Nephron (organoid): ENCODE data around the gene TBR1.

Experiments used
- H3K27ac Mint-ChIP-seq, 3 experiments: 2 replicates each; pipeline ENCODE4 v1.8.0; 2020; ENCODE audit warnings: mixed read lengths in 3 of 3, mild to moderate bottlenecking in 2 of 3, moderate library complexity in 1 of 3
- H3K27me3 Mint-ChIP-seq: 2 replicates; pipeline ENCODE4 v1.8.0; 2021; ENCODE audit warnings: low read depth, mild to moderate bottlenecking, moderate library complexity, mixed read lengths
- H3K36me3 Mint-ChIP-seq: 2 replicates; pipeline ENCODE4 v1.8.0; 2020; ENCODE audit warnings: low read depth, mixed read lengths
- H3K4me1 Mint-ChIP-seq: 2 replicates; pipeline ENCODE4 v1.8.0; 2020; ENCODE audit warnings: mixed read lengths
- H3K4me3 Mint-ChIP-seq, 3 experiments: 2 replicates each; pipeline ENCODE4 v1.8.0; 2020; ENCODE audit warnings: mild to moderate bottlenecking in 3 of 3, mixed read lengths in 3 of 3, moderate library complexity in 2 of 3
- H3K9me3 Mint-ChIP-seq: 2 replicates; pipeline ENCODE4 v1.8.0; 2020; ENCODE audit warnings: mixed read lengths
- CTCF ChIP-seq, 3 experiments: fragments of 200-600 bp; sonication (generic); IDR thresholded peaks; one replicate each; pipeline ENCODE4 v1.5.0; 2021; ENCODE audit warnings: antibody characterized with exemption in 3 of 3; ENCODE audit not compliant: unreplicated experiment in 3 of 3

Gene TBR1

GRCh38 chr2:161388146-161388779, 27.8 kb upstream of the TBR1 start:
- Mint-ChIP-seq H3K27ac (no peak overlapping the region), H3K4me3 (no peak overlapping the region), H3K9me3 (no peaks in the 10 kb centered on the region), H3K4me1 (no peaks in the 10 kb centered on the region), H3K27me3 (no peaks in the 10 kb centered on the region), H3K36me3 (peaks cover 16% of the 10 kb centered on the region)
- no peak for TF ChIP-seq CTCF (IDR thresholded peaks at IDR 0.05; ENCODE audit: unreplicated experiment in 3 of 3)

- no peak overlapping the region for H3K4me3 Mint-ChIP-seq
- H3K36me3 Mint-ChIP-seq, result peaks cover 39% of the 10 kb centered on the region
- H3K9me3 Mint-ChIP-seq, result no peaks in the 10 kb centered on the region
- no peaks in the 10 kb centered on the region for H3K4me1 Mint-ChIP-seq
- no peaks in the 10 kb centered on the region for H3K27me3 Mint-ChIP-seq
- no peak for TF ChIP-seq CTCF (IDR thresholded peaks at IDR 0.05; ENCODE audit: unreplicated experiment in 3 of 3)
- no peak overlapping the region for H3K27ac Mint-ChIP-seq
Measured at GRCh38 chr2:161391737-161392506, 24.2 kb upstream of the TBR1 start.

GRCh38 chr2:161400076-161400475, 16.0 kb upstream of the TBR1 start:
- no peaks in the 10 kb centered on the region for H3K4me1 Mint-ChIP-seq
- H3K27ac Mint-ChIP-seq, result no peak overlapping the region
- peaks cover 51% of the 10 kb centered on the region for H3K36me3 Mint-ChIP-seq
- H3K9me3 Mint-ChIP-seq, result no peaks in the 10 kb centered on the region
- no peaks in the 10 kb centered on the region for H3K27me3 Mint-ChIP-seq
- no peak for TF ChIP-seq CTCF (IDR thresholded peaks at IDR 0.05; ENCODE audit: unreplicated experiment in 3 of 3)
- H3K4me3 Mint-ChIP-seq, result no peak overlapping the region

GRCh38 chr2:161402297-161402696, 13.8 kb upstream of the TBR1 start:
- TF ChIP-seq CTCF (IDR thresholded peaks at IDR 0.05; ENCODE audit: unreplicated experiment in 3 of 3), result no peak
- H3K27ac Mint-ChIP-seq, result no peak overlapping the region
- no peak overlapping the region for H3K4me3 Mint-ChIP-seq
- H3K27me3 Mint-ChIP-seq, result no peaks in the 10 kb centered on the region
- peaks cover 31% of the 10 kb centered on the region for H3K36me3 Mint-ChIP-seq
- H3K9me3 Mint-ChIP-seq, result no peaks in the 10 kb centered on the region
- no peaks in the 10 kb centered on the region for H3K4me1 Mint-ChIP-seq

GRCh38 chr2:161406316-161406715, 9.8 kb upstream of the TBR1 start:
- no peaks in the 10 kb centered on the region for H3K9me3 Mint-ChIP-seq
- no peak overlapping the region for H3K4me3 Mint-ChIP-seq
- H3K4me1 Mint-ChIP-seq, result no peaks in the 10 kb centered on the region
- H3K36me3 Mint-ChIP-seq, result peaks cover 20% of the 10 kb centered on the region
- H3K27me3 Mint-ChIP-seq, result peaks cover 1% of the 10 kb centered on the region
- no peak overlapping the region for H3K27ac Mint-ChIP-seq
- no peak for TF ChIP-seq CTCF (IDR thresholded peaks at IDR 0.05; ENCODE audit: unreplicated experiment in 3 of 3)

- peaks cover 17% of the 10 kb centered on the region for H3K36me3 Mint-ChIP-seq
- no peaks in the 10 kb centered on the region for H3K4me1 Mint-ChIP-seq
- peaks cover 13% of the 10 kb centered on the region for H3K27me3 Mint-ChIP-seq
- TF ChIP-seq CTCF (IDR thresholded peaks at IDR 0.05; ENCODE audit: unreplicated experiment in 3 of 3), result no peak
- H3K4me3 Mint-ChIP-seq, result no peak overlapping the region
- no peaks in the 10 kb centered on the region for H3K9me3 Mint-ChIP-seq
- no peak overlapping the region for H3K27ac Mint-ChIP-seq
Measured at GRCh38 chr2:161407597-161407996, 8.5 kb upstream of the TBR1 start.
